ENCODE data around the gene ACTG1.

Gene ACTG1

GRCh38 chr17:81492202-81492601 lies 20.4 kb downstream of the ACTG1 start:
- no peak for DNase-seq

DNA sequence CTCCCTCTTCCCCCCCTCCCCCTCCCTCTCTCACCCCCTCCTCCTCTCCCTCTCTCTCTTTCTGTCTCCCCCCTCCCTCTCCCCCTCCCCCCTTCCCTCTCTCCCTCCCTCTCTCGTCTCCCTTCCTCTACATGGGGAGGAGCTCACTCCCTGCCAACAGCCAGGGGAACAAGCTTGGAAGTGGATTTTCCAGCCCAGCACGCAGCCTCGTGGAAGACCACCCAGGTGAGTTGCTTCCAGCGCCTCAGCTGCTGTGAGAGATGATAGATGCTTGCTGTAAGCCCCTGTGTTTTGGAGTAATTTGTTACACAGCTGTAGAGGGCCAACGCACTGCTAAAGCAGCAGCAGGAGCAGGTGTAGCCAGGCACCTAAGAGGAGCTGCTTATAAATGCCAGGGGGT lies 20.8 kb downstream of the ACTG1 start:
- DNase-seq, result no peak

DNA sequence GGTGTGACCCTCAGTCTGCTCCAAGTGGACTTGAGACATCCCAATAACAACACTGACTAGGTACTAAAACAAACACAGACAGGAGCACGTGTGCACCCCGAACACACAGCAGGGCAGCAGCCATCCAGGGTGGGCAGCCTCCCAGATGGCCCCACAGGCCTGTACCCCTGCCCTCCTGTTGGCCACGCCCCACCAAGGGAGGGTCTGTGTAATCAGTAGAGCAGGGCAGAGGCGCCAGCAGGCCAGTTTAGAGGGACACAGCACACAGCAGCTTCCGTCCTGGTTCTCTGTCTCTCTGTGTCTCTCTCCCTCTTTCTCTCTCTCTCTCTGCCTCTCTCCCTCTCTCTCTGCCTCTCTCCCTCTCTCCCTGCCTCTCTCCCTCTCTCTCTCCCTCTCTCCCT lies 21.4 kb downstream of the ACTG1 start:
- no peak for DNase-seq

- no peak for DNase-seq
These were observed 22.3 kb downstream of the ACTG1 start for GRCh38 chr17:81489998-81490992.

DNA sequence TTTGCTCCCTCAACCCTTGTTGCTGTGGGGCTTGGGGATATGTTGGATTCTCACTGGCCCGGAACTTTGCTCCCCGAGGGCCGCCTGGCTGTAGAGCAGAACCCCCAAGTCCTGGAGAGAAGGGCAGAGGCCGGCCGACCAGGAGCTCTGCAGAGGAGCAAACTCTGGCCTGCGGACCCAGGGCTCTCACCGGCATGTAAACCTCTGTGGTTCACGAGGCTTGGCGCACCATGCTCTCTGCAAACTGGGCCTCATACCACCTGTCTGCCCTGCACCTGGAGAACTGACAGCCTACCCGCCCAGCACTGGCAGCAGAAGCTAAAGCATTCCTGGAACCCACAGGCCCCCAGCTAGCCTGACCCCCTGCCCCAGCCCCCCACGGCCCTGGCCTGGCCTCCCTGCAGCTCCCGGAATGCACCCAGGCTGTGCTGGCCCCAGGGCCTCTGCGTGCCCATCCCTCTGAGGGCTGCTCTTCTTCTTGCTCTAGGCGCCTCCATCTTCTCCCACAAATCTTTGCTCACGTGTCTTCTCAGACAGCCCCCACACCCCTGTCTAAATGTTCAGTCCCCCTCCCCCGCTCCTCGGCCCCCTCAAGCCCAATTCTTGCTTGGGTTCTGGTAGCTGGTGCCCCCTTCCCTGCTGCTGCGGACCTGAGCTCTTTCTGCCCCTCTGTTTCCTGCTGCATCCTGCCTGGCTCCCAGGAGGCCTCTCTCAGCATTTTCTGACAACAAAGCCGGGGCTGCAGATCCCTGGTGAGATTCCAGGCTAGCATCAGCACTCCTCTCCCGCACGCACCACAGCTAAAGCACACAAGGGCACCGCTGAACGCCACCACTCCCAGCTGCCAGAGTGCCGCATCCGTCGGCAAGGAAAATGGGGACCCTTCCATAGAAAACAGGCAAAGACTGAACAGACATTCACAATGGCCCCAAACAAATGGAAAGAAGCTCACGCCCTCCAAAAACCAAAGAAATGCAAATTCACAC lies 23.3 kb downstream of the ACTG1 start:
- DNase-seq, result no peak

- DNase-seq, result no peak
These were observed 24.2 kb downstream of the ACTG1 start for GRCh38 chr17:81488276-81488860.

- DNase-seq, result peak; percentile 72
These were observed 24.9 kb downstream of the ACTG1 start for GRCh38 chr17:81487487-81488275.

DNA sequence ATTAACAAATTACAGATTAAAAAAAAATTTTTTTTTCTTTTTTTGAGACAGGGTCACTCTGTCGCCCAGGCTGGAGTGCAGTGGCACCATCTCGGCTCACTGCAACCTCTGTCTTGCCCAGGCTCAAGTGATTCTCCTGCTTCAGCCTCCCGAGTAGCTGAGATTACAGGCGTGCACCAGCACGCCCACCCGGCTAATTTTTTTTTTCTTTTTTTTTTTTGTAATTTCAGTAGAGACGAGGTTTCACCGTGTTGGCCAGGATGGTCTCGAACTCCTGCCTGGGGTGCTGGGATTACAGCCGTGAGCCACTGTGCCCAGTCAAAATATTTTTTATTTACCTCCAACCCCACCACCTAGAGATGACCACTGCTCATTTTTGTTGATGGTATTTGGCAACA lies 25.5 kb downstream of the ACTG1 start:
- DNase-seq, result no peak

DNA sequence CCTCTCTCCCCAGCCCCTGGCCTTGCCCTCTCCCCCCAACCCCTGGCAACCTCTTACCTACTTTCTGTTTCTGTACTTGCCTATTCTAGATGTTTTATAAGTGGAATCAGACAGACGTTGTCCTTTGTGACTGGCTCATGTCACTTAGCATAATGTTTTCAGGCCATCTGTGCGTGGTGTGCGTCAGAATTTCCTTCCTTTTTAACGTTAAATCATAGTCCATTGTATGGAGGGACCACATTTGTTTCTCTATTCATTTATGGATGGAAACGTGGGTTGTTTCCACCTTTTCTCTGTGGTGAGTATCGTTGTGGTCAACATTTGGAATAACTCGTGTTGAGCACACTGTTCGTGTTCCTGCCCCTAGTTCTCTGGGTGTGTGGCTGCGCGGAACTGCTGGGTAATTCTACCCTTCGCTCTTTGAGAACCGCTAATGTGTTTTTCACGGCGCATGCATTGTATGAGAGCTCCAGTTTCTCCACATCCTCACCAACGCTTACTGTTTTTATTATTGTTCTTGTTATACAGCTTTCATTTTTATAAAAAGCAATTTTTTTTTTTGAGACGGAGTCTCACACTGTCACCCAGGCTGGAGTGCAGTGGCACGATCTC lies 26.3 kb downstream of the ACTG1 start:
- peak; percentile 24 for DNase-seq

DNA sequence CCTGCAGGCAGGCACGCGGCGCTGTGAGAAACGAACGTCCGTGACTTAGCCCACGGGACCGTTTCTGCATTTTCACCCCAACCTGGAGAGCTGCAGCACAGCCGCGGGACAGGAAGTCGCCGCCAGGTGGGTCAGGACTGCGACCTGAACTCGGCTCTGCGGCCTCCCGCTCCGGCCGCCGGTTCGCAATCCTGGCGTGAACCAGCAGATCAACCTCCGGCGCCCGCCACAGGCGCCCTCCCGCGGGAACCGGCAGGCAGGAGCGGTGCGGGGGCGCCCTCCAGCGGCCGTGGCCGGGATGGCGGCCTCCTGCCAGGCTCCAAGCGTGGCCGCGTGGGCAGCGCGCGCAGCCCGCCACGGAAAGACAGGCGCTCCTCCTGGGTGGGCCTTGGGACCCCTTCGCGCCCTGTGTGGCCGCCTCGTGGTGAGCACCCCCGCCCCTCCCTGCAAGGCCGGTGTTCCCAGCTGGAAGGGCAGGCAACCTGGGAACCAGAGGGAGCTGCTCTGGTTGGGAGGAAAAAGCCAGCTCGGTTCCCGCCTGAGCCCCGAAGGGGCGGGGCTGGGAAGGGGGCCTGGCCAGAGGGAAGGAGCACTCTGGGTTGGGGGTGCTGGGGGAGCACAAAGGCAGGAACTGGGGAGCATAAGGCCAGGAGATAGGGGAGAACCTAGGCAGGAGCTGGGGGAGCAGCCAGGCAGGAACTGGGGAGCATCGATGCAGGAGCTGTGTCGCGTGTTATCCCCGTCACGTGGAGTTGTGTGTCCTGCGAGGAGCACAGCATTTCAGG lies 28.2 kb downstream of the ACTG1 start:
- DNase-seq, result peak; percentile 76

DNA sequence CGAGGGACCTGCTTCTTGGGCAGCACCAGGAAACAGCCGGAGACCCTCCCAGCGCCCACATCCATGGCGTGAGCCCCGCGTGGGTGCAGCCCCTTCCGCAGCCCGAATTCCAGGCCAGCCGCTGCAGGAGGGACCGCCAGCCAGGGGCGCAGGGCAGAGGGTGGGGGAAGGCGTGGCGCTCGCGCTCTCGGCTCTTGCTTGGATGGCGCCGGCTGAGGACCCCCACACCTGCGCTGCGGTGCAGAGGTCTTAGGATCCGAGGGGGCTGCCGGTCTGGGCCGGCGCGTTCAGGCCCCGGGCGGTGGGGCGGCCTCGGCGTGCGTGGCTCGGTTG lies 28.8 kb downstream of the ACTG1 start:
- DNase-seq, result no peak

GRCh38 chr17:81483085-81483861 lies 29.3 kb downstream of the ACTG1 start:
- peak; percentile 35 for DNase-seq

DNA sequence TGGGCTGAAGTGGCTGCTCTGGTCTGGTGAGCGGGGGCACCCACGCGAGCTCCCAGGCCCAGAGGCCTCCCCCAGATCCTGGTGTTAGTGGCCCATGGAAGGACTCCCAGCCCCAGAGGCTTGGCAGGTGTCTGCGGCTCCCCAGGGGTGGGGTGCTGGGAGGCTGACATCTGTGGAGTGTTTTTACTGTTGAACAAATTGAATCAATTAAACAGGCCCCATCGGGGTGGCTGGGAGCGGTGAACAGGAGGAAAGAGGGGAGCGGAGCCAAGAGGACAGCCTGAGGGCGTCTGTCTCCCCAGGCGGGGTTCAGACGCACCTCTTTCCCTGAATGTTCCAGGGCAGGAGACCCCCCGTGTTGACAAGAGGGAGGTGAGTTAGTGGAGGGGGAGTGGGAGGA lies 29.9 kb downstream of the ACTG1 start:
- DNase-seq, result no peak

DNA sequence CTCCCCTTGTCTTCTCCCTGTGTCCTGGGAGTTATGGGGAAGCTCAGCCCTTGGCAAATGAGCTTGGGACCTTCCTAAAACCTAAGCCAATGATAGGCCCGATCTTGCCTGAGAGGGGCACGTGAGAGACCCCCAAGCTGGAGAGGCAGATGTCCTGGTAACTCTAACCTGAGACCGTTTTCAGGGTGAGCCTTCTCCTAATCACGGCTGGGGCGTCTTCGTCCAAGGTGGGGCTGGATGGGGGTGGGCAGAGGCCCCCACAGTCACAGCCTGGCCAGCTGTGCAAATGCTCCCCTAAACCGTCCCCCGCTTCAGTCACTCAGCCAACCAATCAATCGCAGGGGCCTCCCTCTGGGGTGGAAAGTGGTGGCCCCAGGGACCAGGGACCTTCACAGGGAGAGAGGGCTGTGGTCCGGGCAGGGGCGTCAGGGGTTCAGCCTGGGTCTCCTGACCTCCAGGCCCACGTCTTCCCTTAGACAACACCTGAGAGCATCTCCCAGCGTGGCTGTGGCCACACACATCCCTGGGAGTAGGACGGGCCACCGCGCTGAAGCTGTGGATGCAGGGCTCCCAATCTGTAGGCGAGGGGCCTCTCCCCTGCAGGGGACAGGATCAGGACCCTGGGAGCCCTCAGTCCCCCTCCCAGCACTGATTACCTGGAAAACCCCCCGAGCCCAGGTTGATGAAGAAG lies 30.6 kb downstream of the ACTG1 start:
- no peak for DNase-seq

DNA sequence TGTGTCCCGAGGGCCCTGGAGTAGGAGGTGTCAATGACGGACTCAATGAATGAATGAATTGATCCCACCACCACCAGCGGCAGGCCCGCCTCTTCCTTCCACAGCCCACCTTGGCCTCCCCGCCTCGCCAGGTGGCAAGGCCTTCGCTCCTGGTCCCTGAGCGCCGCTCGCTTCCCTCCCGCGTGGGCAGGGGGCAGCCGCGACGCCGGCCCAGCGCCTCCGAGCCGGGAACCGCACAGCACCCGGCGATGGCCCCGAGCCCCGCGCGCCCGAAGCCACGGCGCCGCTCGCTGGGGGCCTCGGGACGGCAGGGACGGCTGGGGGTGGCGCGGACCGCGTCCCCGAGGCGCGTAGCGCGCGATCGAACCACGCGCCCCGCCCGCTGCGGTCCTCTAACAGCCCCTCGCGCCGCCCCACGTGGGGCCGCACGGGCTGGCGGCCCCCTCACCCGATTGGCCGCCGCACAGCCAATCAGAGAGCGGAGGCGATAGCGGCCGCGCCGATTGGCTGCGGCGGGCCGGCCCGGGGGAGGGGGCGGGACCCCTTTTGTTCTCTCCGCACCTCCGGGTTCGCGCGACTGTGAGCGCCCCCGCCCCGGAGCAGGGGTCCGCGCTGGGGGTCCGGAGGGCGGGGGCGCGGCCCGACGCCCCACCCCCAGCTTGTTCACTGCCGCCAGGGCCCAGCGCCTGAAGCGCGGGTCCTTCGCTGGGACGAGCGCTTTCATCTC lies 31.4 kb downstream of the ACTG1 start:
- DNase-seq, result peak; percentile 64

DNA sequence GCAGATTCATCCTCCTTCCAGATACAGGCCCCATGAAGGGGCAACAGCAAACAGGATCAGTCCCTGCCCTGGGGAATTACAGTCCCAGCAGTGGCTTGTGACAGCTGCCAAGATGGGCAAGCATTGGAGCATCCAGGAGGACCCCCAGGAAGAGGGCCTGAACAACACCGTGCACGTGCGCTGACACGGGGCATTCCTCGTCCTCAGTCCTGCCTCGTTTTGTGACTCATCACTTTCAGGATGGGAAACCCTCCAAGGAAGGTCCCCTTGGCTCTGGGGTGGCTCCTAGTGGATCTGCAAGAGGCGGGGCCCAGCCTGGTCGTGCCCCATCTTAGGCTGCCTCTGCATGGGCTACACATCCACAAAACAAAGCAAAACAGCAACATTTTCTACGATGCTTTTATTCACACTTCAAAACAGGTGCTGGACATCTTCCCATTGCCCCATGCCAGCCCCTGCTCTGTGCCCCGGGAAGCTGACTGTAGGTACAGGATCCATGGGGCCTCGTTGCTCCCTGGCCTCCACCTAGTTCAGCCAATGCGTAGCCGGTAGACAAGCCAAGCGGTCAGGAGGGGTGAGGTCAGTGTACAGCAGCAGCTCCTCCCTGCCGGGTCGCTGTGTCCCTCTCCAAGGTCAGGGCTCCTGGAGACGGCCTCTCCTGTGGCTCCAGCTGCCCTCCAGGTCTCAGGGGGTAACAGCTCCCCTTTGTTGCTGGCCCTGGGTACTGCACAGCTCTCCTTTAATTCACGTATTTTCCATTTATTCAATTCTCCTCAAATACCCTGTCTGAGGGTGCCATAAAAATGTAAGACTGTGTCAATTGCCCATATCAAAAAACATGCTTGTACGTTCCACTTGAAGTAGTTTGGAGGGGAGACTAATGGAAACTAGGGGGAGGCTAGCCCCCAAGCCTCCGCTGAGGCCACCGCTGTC lies 32.2 kb downstream of the ACTG1 start:
- DNase-seq, result no peak

GRCh38 chr17:81479175-81480071 lies 33.2 kb downstream of the ACTG1 start:
- no peak for DNase-seq
